CD4-positive, alpha-beta T cell treated with Interleukin-6 for 4 hours (primary cell): ENCODE measurements around the gene PICALM.
"Not testable (repeated sequence)": the region's sequence is repeated elsewhere in the genome, so short reads cannot be mapped to it uniquely, and the experiment has no call there.

Experiments
- DNase-seq: peaks from one replicate; pipeline ENCODE4 v3.0.0-alpha.2; 2020; ENCODE audit warnings: mixed read lengths

PICALM gene

GRCh38 chr11:85967457-85967856 lies 101.4 kb downstream of the PICALM start:
- no peak for DNase-seq

GRCh38 chr11:85965202-85965601 lies 103.7 kb downstream of the PICALM start:
- no peak for DNase-seq

GRCh38 chr11:85961930-85962363 lies 106.9 kb downstream of the PICALM start:
- DNase-seq = no peak

- DNase-seq = no peak
Observed at GRCh38 chr11:85961130-85961529, 107.8 kb downstream of the PICALM start.

- no peak for DNase-seq
Observed at GRCh38 chr11:85960678-85961077, 108.2 kb downstream of the PICALM start.

GRCh38 chr11:85955531-85955930 lies 113.4 kb downstream of the PICALM start:
- DNase-seq = no peak

GRCh38 chr11:85953491-85954143 lies 115.3 kb downstream of the PICALM start:
- DNase-seq = no peak

GRCh38 chr11:85952108-85952485 lies 116.8 kb downstream of the PICALM start:
- not testable (repeated sequence) for DNase-seq

- no peak for DNase-seq
Observed at GRCh38 chr11:85951428-85952107, 117.3 kb downstream of the PICALM start.

- DNase-seq = no peak
Observed at GRCh38 chr11:85951049-85951405, 117.9 kb downstream of the PICALM start.

- no peak for DNase-seq
Observed at GRCh38 chr11:85950317-85951048, 118.4 kb downstream of the PICALM start.

GRCh38 chr11:85949798-85950197 lies 119.1 kb downstream of the PICALM start:
- no peak for DNase-seq

GRCh38 chr11:85948884-85949283 lies 120.0 kb downstream of the PICALM start:
- DNase-seq = no peak

- DNase-seq = no peak
Observed at GRCh38 chr11:85947431-85948272, 121.2 kb downstream of the PICALM start.

GRCh38 chr11:85946221-85946620 lies 122.7 kb downstream of the PICALM start:
- no peak for DNase-seq

GRCh38 chr11:85945788-85946187 lies 123.1 kb downstream of the PICALM start:
- no peak for DNase-seq

GRCh38 chr11:85945296-85945695 lies 123.6 kb downstream of the PICALM start:
- DNase-seq = no peak

- peak; percentile 14 for DNase-seq
Observed at GRCh38 chr11:85941380-85941973, 127.4 kb downstream of the PICALM start.

- no peak for DNase-seq
Observed at GRCh38 chr11:85939099-85940015, 129.5 kb downstream of the PICALM start.

GRCh38 chr11:85937835-85938234 lies 131.0 kb downstream of the PICALM start:
- DNase-seq = no peak

GRCh38 chr11:85935751-85936150 lies 133.1 kb downstream of the PICALM start:
- no peak for DNase-seq
